ENCODE results near the gene FGB. TPM values are rescaled to one million over a fixed set of nuclear protein-coding genes. Genes with fewer than 3 reads are reported as not detected.

Gene FGB
- total and polyA plus RNA-seq, 5 donors from 2014 or later: not detected

- no peak overlapping the region for H3K4me3 Mint-ChIP-seq
- peaks cover 0 to 4% (median 1%) of the 10 kb centered on the region in 4 donors for H3K4me1 Mint-ChIP-seq
- DNase-seq: no peak
Measured at GRCh38 chr4:154620111-154620510, 57.3 kb downstream of the FGB start.

More at GRCh38 chr4:154620111-154620510, 57.3 kb downstream of the FGB start:
- Histone ChIP-seq H3K27ac (ENCODE audit: insufficient read depth, low read length, poor library complexity, severe bottlenecking) (no peak overlapping the region), H3K4me3 (ENCODE audit: low read depth, low read length) (no peak overlapping the region), H3K9me3 (ENCODE audit: control insufficient read depth in 2 of 2, low read length in 2 of 2) (no peaks in the 10 kb centered on the region), H3K36me3 (ENCODE audit: control insufficient read depth, insufficient read depth, low read length) (no peaks in the 10 kb centered on the region), H3K27me3 (ENCODE audit: control insufficient read depth, insufficient read depth, low read length) (no peaks in the 10 kb centered on the region), H3K4me1 (ENCODE audit: control insufficient read depth, insufficient read depth, low read length, poor library complexity, severe bottlenecking) (no peaks in the 10 kb centered on the region)
- Mint-ChIP-seq H3K27me3 (peaks cover 12% of the 10 kb centered on the region), H3K36me3 (no peaks in the 10 kb centered on the region), H3K9me3 (no peaks in the 10 kb centered on the region), H3K27ac (no peak overlapping the region)
- ATAC-seq (ENCODE audit: low read depth in 2 of 2): no peak

Other genes starting within 250 kb of the FGB start
- not detected for gene DCHS2, start 71.2 kb upstream of the FGB start, total RNA-seq
- gene DCHS2, start 71.2 kb upstream of the FGB start, polyA plus RNA-seq: not detected
- gene PLRG1, start 12.6 kb upstream of the FGB start, total RNA-seq: 39.6 TPM
- 10 to 100 TPM; 74.8 to 85.2 (median 80.5) TPM for gene PLRG1, start 12.6 kb upstream of the FGB start, polyA plus RNA-seq
- gene FGA, start 27.7 kb downstream of the FGB start, total RNA-seq: not detected
- gene FGA, start 27.7 kb downstream of the FGB start, polyA plus RNA-seq: not detected
- not detected for gene FGG, start 49.6 kb downstream of the FGB start, total RNA-seq
- not detected for gene FGG, start 49.6 kb downstream of the FGB start, polyA plus RNA-seq
- not detected for gene LRAT, start 181.0 kb downstream of the FGB start, total RNA-seq
- gene LRAT, start 181.0 kb downstream of the FGB start, polyA plus RNA-seq: not detected
- gene RBM46, start 218.3 kb downstream of the FGB start, total RNA-seq: not detected
- not detected for gene RBM46, start 218.3 kb downstream of the FGB start, polyA plus RNA-seq